NCI-H2196 treated with DMSO at 0.1 percent for 48 hours (cell line): ENCODE data around the gene HCK.

ENCODE experiments used
- DNase-seq: peaks from one replicate; lab custom pipeline; 2025; ENCODE audit not compliant: unreplicated experiment; lab: John Stamatoyannopoulos, UW

Gene HCK

GRCh38 chr20:32057656-32058184 is 5.7 kb downstream of the HCK start:
- no peak for DNase-seq

- DNase-seq: no peak
Measured at GRCh38 chr20:32059189-32059588, 7.1 kb downstream of the HCK start.

GRCh38 chr20:32062776-32063170 is 10.7 kb downstream of the HCK start:
- no peak for DNase-seq

- no peak for DNase-seq
Measured at GRCh38 chr20:32063695-32064094, 11.7 kb downstream of the HCK start.

GRCh38 chr20:32064667-32065066 is 12.6 kb downstream of the HCK start:
- DNase-seq: no peak

- no peak for DNase-seq
Measured at GRCh38 chr20:32067234-32067821, 15.3 kb downstream of the HCK start.

GRCh38 chr20:32068174-32068573 is 16.1 kb downstream of the HCK start:
- no peak for DNase-seq

- no peak for DNase-seq
Measured at GRCh38 chr20:32069711-32070110, 17.7 kb downstream of the HCK start.

- DNase-seq: no peak
Measured at GRCh38 chr20:32070282-32070681, 18.2 kb downstream of the HCK start.

GRCh38 chr20:32070690-32071213 is 18.7 kb downstream of the HCK start:
- no peak for DNase-seq

- no peak for DNase-seq
Measured at GRCh38 chr20:32071395-32072167, 19.5 kb downstream of the HCK start.

GRCh38 chr20:32072168-32072750 is 20.2 kb downstream of the HCK start:
- no peak for DNase-seq

GRCh38 chr20:32075534-32075933 is 23.5 kb downstream of the HCK start:
- no peak for DNase-seq

- no peak for DNase-seq
Measured at GRCh38 chr20:32077190-32077589, 25.1 kb downstream of the HCK start.

- DNase-seq: no peak
Measured at GRCh38 chr20:32078322-32078721, 26.3 kb downstream of the HCK start.

GRCh38 chr20:32078791-32079190 is 26.7 kb downstream of the HCK start:
- DNase-seq: no peak

- no peak for DNase-seq
Measured at GRCh38 chr20:32079655-32080109, 27.6 kb downstream of the HCK start.

- no peak for DNase-seq
Measured at GRCh38 chr20:32080783-32081182, 28.7 kb downstream of the HCK start.

- DNase-seq: no peak
Measured at GRCh38 chr20:32083469-32083868, 31.4 kb downstream of the HCK start.

- no peak for DNase-seq
Measured at GRCh38 chr20:32087070-32087469, 35.0 kb downstream of the HCK start.

- no peak for DNase-seq
Measured at GRCh38 chr20:32088759-32089158, 36.7 kb downstream of the HCK start.
